ENCODE data around the gene YTHDC1.

- TF ChIP-seq CTCF (IDR thresholded peaks at IDR 0.05) = no peak
- TF ChIP-seq EP300 (IDR thresholded peaks at IDR 0.05) = no peak
Observed at GRCh38 chr4:68385267-68385666, 35.4 kb upstream of the YTHDC1 start.
